ENCODE data around the gene CEND1.

DNA sequence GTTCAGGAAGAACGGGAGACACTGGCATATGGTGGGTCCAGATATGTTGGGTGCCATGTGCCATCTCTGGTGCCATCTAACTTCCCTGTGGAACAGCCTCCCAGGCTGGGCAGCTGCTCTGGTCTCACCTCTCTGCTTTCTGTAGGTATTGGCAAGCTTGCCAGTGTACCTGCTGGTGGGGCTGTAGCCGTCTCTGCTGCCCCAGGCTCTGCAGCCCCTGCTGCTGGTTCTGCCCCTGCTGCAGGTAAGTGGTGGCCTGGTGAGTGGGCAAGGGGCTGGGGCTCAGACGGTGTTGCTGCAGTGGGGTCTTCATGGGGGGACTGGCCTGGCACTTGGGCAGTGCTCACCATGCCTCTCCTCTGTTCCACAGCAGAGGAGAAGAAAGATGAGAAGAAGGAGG is 22.5 kb upstream of the CEND1 start:
- no peak for TF ChIP-seq EZH2 (IDR thresholded peaks at IDR 0.05; ENCODE audit: borderline replicate concordance, low read depth, low read length, severe bottlenecking)
- TF ChIP-seq POLR2A (IDR thresholded peaks at IDR 0.05; ENCODE audit: low read depth, low read length), result no peak
- TF ChIP-seq, protein P1, sequence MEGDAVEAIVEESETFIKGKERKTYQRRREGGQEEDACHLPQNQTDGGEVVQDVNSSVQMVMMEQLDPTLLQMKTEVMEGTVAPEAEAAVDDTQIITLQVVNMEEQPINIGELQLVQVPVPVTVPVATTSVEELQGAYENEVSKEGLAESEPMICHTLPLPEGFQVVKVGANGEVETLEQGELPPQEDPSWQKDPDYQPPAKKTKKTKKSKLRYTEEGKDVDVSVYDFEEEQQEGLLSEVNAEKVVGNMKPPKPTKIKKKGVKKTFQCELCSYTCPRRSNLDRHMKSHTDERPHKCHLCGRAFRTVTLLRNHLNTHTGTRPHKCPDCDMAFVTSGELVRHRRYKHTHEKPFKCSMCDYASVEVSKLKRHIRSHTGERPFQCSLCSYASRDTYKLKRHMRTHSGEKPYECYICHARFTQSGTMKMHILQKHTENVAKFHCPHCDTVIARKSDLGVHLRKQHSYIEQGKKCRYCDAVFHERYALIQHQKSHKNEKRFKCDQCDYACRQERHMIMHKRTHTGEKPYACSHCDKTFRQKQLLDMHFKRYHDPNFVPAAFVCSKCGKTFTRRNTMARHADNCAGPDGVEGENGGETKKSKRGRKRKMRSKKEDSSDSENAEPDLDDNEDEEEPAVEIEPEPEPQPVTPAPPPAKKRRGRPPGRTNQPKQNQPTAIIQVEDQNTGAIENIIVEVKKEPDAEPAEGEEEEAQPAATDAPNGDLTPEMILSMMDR (IDR thresholded peaks at IDR 0.05; ENCODE audit: extremely low read depth in 1 of 2, insufficient read depth in 1 of 2, low read depth in 1 of 2, low read length in 2 of 2), result no peak
- TF ChIP-seq, protein P2, sequence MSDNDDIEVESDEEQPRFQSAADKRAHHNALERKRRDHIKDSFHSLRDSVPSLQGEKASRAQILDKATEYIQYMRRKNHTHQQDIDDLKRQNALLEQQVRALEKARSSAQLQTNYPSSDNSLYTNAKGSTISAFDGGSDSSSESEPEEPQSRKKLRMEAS (IDR thresholded peaks at IDR 0.05; ENCODE audit: insufficient read depth, insufficient read length), result no peak
- no peak for TF ChIP-seq POLR2AphosphoS5 (IDR thresholded peaks at IDR 0.05; ENCODE audit: insufficient read depth, low read depth, low read length)
